Motor neuron (in vitro differentiated cells): ENCODE results near the gene ITFG2. TPM values are rescaled to one million over a fixed set of nuclear protein-coding genes. Genes with fewer than 3 reads are reported as not detected.

Experiments
- ATAC-seq, 8 experiments: fragments of 200-7000 bp; cut with Tn5 transposase; replicated peaks in 6 of 8; 2 replicates each; pipeline ENCODE4 v1.8.0; 2021; ENCODE audit warnings: mild to moderate bottlenecking in 8 of 8, moderate library complexity in 8 of 8
- H3K27ac ChIP-seq, 2 donors: fragments of 250-450 bp; sonication (Bioruptor Pico); 2 replicates each; pipeline ENCODE4 v1.9.0; 2021; ENCODE audit warnings: antibody characterized with exemption in 2 of 2, mild to moderate bottlenecking in 2 of 2, moderate library complexity in 1 of 2
- H3K4me1 ChIP-seq, 2 donors: fragments of 250-450 bp; sonication (Bioruptor Pico); replicated peaks in 1 of 2; 2 replicates each; pipeline ENCODE4 v1.6.1; 2021; ENCODE audit warnings: antibody characterized with exemption in 2 of 2, mild to moderate bottlenecking in 2 of 2, moderate library complexity in 1 of 2
- H3K4me3 ChIP-seq, 5 donors: fragments of 250-450 bp; sonication (Bioruptor Pico); 2 replicates each; pipeline ENCODE4 v1.9.0; 2021; ENCODE audit warnings: antibody characterized with exemption in 5 of 5, mild to moderate bottlenecking in 5 of 5, moderate library complexity in 4 of 5
- WGBS, 10 experiments: fragments of 450-650 bp; shearing (Covaris generic); methylation state at CpG; one replicate each; pipeline ENCODE4 v1.0.0; 2022; 5-methylcytosine and 5-hydroxymethylcytosine counted together
- in situ Hi-C, 9 experiments: fragments of 400-800 bp; cut with MboI; loops; one replicate each; pipeline ENCODE4 v1.15.0; 2021; ENCODE audit warnings: low sequenced_read_pairs in 9 of 9, low pct_unique_long_range_greater_than_20kb in 2 of 9; ENCODE audit not compliant: unreplicated experiment in 9 of 9
- total RNA-seq, 8 experiments: library from RNA; unstranded; fragments of 300-600 nt; gene quantifications; 2 replicates each; pipeline versions ENCODE4 v1.2.3 to v1.2.4, GENCODE V29; 2022

ITFG2 gene
- total RNA-seq, 8 experiments from 2014 or later: 14.9 to 44.7 (median 19.5) TPM

GRCh38 chr12:2800046-2800570, 12.4 kb upstream of the ITFG2 start:
- 83 to 100% (median 100%) methylated on average over 1 to 2 of the region's 3 CpGs; no CpG with 5 or more reads in 4 of the 10 experiments for WGBS, 10 experiments

GRCh38 chr12:2801044-2801783, 11.3 kb upstream of the ITFG2 start:
- in situ Hi-C loops: no loop called here
- Histone ChIP-seq H3K4me3 (no peak overlapping the region), H3K27ac (no peak overlapping the region), H3K4me1 (peaks cover 8 to 10% of the 10 kb centered on the region in 2 donors)
- no peak for ATAC-seq
- WGBS, 10 experiments: 69 to 100% (median 97%) methylated on average over 1 to 7 of the region's 16 CpGs; no CpG with 5 or more reads in 1 of the 10 experiments

More at GRCh38 chr12:2800046-2800570, 12.4 kb upstream of the ITFG2 start:
- no peak overlapping the region for H3K4me3 ChIP-seq
- no peak for ATAC-seq
- peaks cover 8 to 10% of the 10 kb centered on the region in 2 donors for H3K4me1 ChIP-seq
- in situ Hi-C loops: no loop called here
- no peak overlapping the region for H3K27ac ChIP-seq

- Histone ChIP-seq H3K4me3 (no peak overlapping the region), H3K4me1 (no peaks in the 10 kb centered on the region), H3K27ac (peak overlapping the region in 1 of 2 donors; percentile 59)
- in situ Hi-C loops: no loop called here
- peak in 2 of 8 experiments; percentile 3 to 9 for ATAC-seq
- WGBS, 10 experiments: 53 to 100% (median 95%) methylated on average over 2 to 5 of the region's 7 CpGs; no CpG with 5 or more reads in 3 of the 10 experiments
Measured at GRCh38 chr12:2803635-2804392, 8.7 kb upstream of the ITFG2 start.

- peak in 5 of 8 experiments; percentile 70 to 94 (median 85) for ATAC-seq
- in situ Hi-C loops: no loop called here
- Histone ChIP-seq H3K27ac (peak overlapping the region in 1 of 2 donors; percentile 59), H3K4me1 (no peaks in the 10 kb centered on the region), H3K4me3 (no peak overlapping the region)
- 47 to 100% (median 72%) methylated on average over 1 to 5 of the region's 5 CpGs; no CpG with 5 or more reads in 3 of the 10 experiments for WGBS, 10 experiments
Measured at GRCh38 chr12:2804393-2805142, 7.9 kb upstream of the ITFG2 start.

- WGBS, 10 experiments: 39 to 100% (median 84%) methylated on average over 1 to 2 of the region's 2 CpGs; no CpG with 5 or more reads in 4 of the 10 experiments
- Histone ChIP-seq H3K4me3 (no peak overlapping the region), H3K27ac (no peak overlapping the region), H3K4me1 (no peaks in the 10 kb centered on the region)
- no peak for ATAC-seq
- in situ Hi-C loops: no loop called here
Measured at GRCh38 chr12:2805143-2805520, 7.3 kb upstream of the ITFG2 start.

GRCh38 chr12:2806700-2807099, 5.8 kb upstream of the ITFG2 start:
- no peak overlapping the region for H3K27ac ChIP-seq
- H3K4me3 ChIP-seq: no peak overlapping the region
- 80 to 100% (median 95%) methylated on average over 1 to 4 of the region's 6 CpGs; no CpG with 5 or more reads in 2 of the 10 experiments for WGBS, 10 experiments
- H3K4me1 ChIP-seq: peaks cover 1 to 2% of the 10 kb centered on the region in 2 donors
- no peak for ATAC-seq
- in situ Hi-C loops: no loop called here

GRCh38 chr12:2811801-2812200, 667 bp upstream of the ITFG2 start:
- Histone ChIP-seq H3K4me3 (peak overlapping the region in 4 of 5 donors; percentile 24 to 90 (median 76)), H3K27ac (no peak overlapping the region), H3K4me1 (peaks cover 6 to 7% of the 10 kb centered on the region in 2 donors)
- 70 to 92% (median 81%) methylated on average over 2 to 5 of the region's 5 CpGs; no CpG with 5 or more reads in 2 of the 10 experiments for WGBS, 10 experiments
- ATAC-seq: no peak
- in situ Hi-C loops: no loop called here

- Histone ChIP-seq H3K27ac (peak overlapping the region; percentile 98), H3K4me3 (peak overlapping the region; percentile 75 to 90 (median 80)), H3K4me1 (peaks cover 6 to 7% of the 10 kb centered on the region in 2 donors)
- in situ Hi-C loops: no loop called here
- peak; percentile 12 to 30 (median 18) for ATAC-seq
- 0 to 40% (median 12%) methylated on average over 2 to 9 of the region's 10 CpGs for WGBS, 10 experiments
Measured at GRCh38 chr12:2813214-2814185, 1.0 kb downstream of the ITFG2 start.

- 81 to 100% (median 93%) methylated on average over 1 to 8 of the region's 15 CpGs; no CpG with 5 or more reads in 1 of the 10 experiments for WGBS, 10 experiments
Measured at GRCh38 chr12:2819810-2820209, 7.3 kb downstream of the ITFG2 start.

GRCh38 chr12:2820432-2820831, 8.0 kb downstream of the ITFG2 start:
- no peak overlapping the region for H3K4me3 ChIP-seq
- 100% methylated on average over 1 to 2 of the region's 9 CpGs; no CpG with 5 or more reads in 8 of the 10 experiments for WGBS, 10 experiments
- ATAC-seq: no peak
- H3K4me1 ChIP-seq: peaks cover 8 to 9% of the 10 kb centered on the region in 2 donors
- in situ Hi-C loops: no loop called here
- H3K27ac ChIP-seq: no peak overlapping the region

More at GRCh38 chr12:2819810-2820209, 7.3 kb downstream of the ITFG2 start:
- Histone ChIP-seq H3K27ac (no peak overlapping the region), H3K4me3 (no peak overlapping the region), H3K4me1 (peaks cover 3 to 4% of the 10 kb centered on the region in 2 donors)
- in situ Hi-C loops: no loop called here
- no peak for ATAC-seq

- WGBS, 10 experiments: 53 to 100% (median 83%) methylated on average over 1 to 7 of the region's 7 CpGs; no CpG with 5 or more reads in 1 of the 10 experiments
- in situ Hi-C loops: no loop called here
Measured at GRCh38 chr12:2823483-2823882, 11.0 kb downstream of the ITFG2 start.

More at GRCh38 chr12:2823483-2823882, 11.0 kb downstream of the ITFG2 start:
- peaks cover 10 to 13% of the 10 kb centered on the region in 2 donors for H3K4me1 ChIP-seq
- H3K27ac ChIP-seq: no peak overlapping the region
- H3K4me3 ChIP-seq: no peak overlapping the region
- ATAC-seq: no peak
